Measurements from ENCODE around the gene IGFL1. TPM values are rescaled to one million over a fixed set of nuclear protein-coding genes. Genes with fewer than 3 reads are reported as not detected.

IGFL1 gene
- total and polyA plus RNA-seq, 4 donors = not detected

GRCh38 chr19:46201454-46202310, 27.9 kb upstream of the IGFL1 start:
- Histone ChIP-seq H3K36me3 (ENCODE audit: control insufficient read depth in 4 of 4, insufficient read depth in 4 of 4, low read length in 4 of 4) (no peaks in the 10 kb centered on the region), H3K4me1 (ENCODE audit: control insufficient read depth in 5 of 5, insufficient read depth in 5 of 5, low read length in 5 of 5) (no peaks in the 10 kb centered on the region), H3K9me3 (ENCODE audit: control insufficient read depth in 4 of 4, insufficient read depth in 3 of 4, low read length in 3 of 4) (no peaks in the 10 kb centered on the region), H3K9ac (ENCODE audit: insufficient read depth in 1 of 2, low read length in 2 of 2) (no peak overlapping the region), H3K27me3 (ENCODE audit: control insufficient read depth in 3 of 3, insufficient read depth in 3 of 3, low read length in 2 of 3) (no peaks in the 10 kb centered on the region), H3K4me3 (no peak overlapping the region), H3K27ac (ENCODE audit: low read depth in 1 of 2, low read length in 1 of 2) (no peak overlapping the region)
- DNase-seq = peak in 2 of 3 donors; percentile 10 to 31
- 71 to 81% methylated on average over 16 of the region's 16 CpGs for WGBS, 2 donors
- no peak for TF ChIP-seq CTCF (IDR thresholded peaks at IDR 0.05; ENCODE audit: control extremely low read depth, extremely low read depth)
- ATAC-seq (ENCODE audit: insufficient read depth, low FRiP score) = no peak

GRCh38 chr19:46202426-46202825, 27.1 kb upstream of the IGFL1 start:
- ATAC-seq (ENCODE audit: insufficient read depth, low FRiP score) = no peak
- no peaks in the 10 kb centered on the region for H3K9me3 ChIP-seq (ENCODE audit: control insufficient read depth in 4 of 4, insufficient read depth in 3 of 4, low read length in 3 of 4)
- H3K4me3 ChIP-seq = no peak overlapping the region
- no peak overlapping the region for H3K9ac ChIP-seq (ENCODE audit: insufficient read depth in 1 of 2, low read length in 2 of 2)
- no peaks in the 10 kb centered on the region for H3K4me1 ChIP-seq (ENCODE audit: control insufficient read depth in 5 of 5, insufficient read depth in 5 of 5, low read length in 5 of 5)
- TF ChIP-seq CTCF (IDR thresholded peaks at IDR 0.05; ENCODE audit: control extremely low read depth, extremely low read depth) = no peak
- DNase-seq = no peak
- no peaks in the 10 kb centered on the region for H3K36me3 ChIP-seq (ENCODE audit: control insufficient read depth in 4 of 4, insufficient read depth in 4 of 4, low read length in 4 of 4)
- 61 to 67% methylated on average over 4 of the region's 4 CpGs for WGBS, 2 donors
- no peaks in the 10 kb centered on the region for H3K27me3 ChIP-seq (ENCODE audit: control insufficient read depth in 3 of 3, insufficient read depth in 3 of 3, low read length in 2 of 3)
- no peak overlapping the region for H3K27ac ChIP-seq (ENCODE audit: low read depth in 1 of 2, low read length in 1 of 2)

- ATAC-seq (ENCODE audit: insufficient read depth, low FRiP score) (no peak), DNase-seq (no peak)
- no peak overlapping the region for H3K4me3 ChIP-seq
- H3K9me3 ChIP-seq (ENCODE audit: control insufficient read depth in 4 of 4, insufficient read depth in 3 of 4, low read length in 3 of 4) = no peaks in the 10 kb centered on the region
- 90 to 95% methylated on average over 8 of the region's 8 CpGs for WGBS, 2 donors
- no peaks in the 10 kb centered on the region for H3K4me1 ChIP-seq (ENCODE audit: control insufficient read depth in 5 of 5, insufficient read depth in 5 of 5, low read length in 5 of 5)
- no peak for TF ChIP-seq CTCF (IDR thresholded peaks at IDR 0.05; ENCODE audit: control extremely low read depth, extremely low read depth)
- H3K27me3 ChIP-seq (ENCODE audit: control insufficient read depth in 3 of 3, insufficient read depth in 3 of 3, low read length in 2 of 3) = no peaks in the 10 kb centered on the region
- no peak overlapping the region for H3K9ac ChIP-seq (ENCODE audit: insufficient read depth in 1 of 2, low read length in 2 of 2)
- H3K36me3 ChIP-seq (ENCODE audit: control insufficient read depth in 4 of 4, insufficient read depth in 4 of 4, low read length in 4 of 4) = no peaks in the 10 kb centered on the region
- H3K27ac ChIP-seq (ENCODE audit: low read depth in 1 of 2, low read length in 1 of 2) = no peak overlapping the region
Measured at GRCh38 chr19:46202872-46203860, 26.4 kb upstream of the IGFL1 start.
